ENCODE results near the gene AKAP8. TPM values are rescaled to one million over a fixed set of nuclear protein-coding genes. Genes with fewer than 3 reads are reported as not detected.

AKAP8 gene
- total and polyA plus RNA-seq, 9 of the 15 experiments (the other 6 are each of a cell fraction or from before 2014, with no cell fraction given), result 3.4 to 56.5 (median 15.0) TPM

DNA sequence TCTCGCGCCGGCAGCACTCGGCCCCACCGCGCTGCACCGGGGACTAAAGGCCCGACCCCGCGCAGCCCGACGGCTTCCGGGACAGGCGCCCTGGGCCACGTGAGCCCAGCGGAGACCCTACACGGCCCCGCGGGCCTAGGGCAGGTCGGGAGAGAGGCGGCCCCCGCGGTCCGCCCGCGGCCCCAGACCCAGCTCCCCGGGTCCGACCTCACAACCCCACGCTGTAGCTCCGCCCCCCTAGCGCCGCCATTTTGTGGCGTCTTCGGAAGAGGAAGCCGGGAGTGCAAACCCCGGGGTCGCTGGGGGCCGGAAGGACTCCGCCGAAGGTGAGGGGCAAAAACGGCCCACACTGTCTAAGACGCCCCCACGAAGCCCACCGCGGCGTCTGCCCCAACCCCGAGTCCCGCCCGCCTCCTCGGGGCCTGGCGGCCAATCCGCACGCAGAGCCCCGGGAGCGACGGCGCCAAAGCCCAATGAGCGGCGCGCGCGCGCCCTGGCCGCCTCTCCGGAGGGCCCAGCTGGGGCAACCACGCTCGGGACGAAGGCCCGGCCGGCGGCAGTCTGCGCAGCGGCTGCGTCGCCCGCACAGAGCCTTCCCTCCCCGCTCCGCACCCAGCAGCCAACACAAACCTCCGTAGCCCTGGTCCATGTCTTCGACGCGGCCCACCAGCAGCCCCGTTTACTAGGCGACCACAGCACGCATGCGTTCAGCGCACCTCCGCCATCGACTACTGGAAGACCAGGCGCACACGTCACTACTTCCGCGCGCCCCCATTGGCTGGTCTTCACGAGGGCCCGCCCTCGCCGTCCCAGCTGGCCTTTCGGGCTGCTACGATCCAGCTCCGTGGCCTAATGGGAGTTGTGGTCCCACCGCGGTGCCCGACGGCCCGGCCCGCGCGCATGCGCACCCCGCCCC, at the start of gene AKAP8 (continued):
- no peak for TF ChIP-seq ZNF384 (IDR thresholded peaks at IDR 0.05; ENCODE audit: low read depth, low read length)
- no peak for TF ChIP-seq ZNF696 (CRISPR knock-in tag; conservative IDR thresholded peaks at IDR 0.05)
- TF ChIP-seq, protein P1, sequence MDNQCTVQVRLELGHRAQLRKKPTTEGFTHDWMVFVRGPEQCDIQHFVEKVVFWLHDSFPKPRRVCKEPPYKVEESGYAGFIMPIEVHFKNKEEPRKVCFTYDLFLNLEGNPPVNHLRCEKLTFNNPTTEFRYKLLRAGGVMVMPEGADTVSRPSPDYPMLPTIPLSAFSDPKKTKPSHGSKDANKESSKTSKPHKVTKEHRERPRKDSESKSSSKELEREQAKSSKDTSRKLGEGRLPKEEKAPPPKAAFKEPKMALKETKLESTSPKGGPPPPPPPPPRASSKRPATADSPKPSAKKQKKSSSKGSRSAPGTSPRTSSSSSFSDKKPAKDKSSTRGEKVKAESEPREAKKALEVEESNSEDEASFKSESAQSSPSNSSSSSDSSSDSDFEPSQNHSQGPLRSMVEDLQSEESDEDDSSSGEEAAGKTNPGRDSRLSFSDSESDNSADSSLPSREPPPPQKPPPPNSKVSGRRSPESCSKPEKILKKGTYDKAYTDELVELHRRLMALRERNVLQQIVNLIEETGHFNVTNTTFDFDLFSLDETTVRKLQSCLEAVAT (IDR thresholded peaks at IDR 0.05), result no peak
- TF ChIP-seq, protein P2, sequence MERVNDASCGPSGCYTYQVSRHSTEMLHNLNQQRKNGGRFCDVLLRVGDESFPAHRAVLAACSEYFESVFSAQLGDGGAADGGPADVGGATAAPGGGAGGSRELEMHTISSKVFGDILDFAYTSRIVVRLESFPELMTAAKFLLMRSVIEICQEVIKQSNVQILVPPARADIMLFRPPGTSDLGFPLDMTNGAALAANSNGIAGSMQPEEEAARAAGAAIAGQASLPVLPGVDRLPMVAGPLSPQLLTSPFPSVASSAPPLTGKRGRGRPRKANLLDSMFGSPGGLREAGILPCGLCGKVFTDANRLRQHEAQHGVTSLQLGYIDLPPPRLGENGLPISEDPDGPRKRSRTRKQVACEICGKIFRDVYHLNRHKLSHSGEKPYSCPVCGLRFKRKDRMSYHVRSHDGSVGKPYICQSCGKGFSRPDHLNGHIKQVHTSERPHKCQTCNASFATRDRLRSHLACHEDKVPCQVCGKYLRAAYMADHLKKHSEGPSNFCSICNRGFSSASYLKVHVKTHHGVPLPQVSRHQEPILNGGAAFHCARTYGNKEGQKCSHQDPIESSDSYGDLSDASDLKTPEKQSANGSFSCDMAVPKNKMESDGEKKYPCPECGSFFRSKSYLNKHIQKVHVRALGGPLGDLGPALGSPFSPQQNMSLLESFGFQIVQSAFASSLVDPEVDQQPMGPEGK (CRISPR knock-in tag; IDR thresholded peaks at IDR 0.05; ENCODE audit: borderline replicate concordance), result no peak
- TF ChIP-seq, protein P3, sequence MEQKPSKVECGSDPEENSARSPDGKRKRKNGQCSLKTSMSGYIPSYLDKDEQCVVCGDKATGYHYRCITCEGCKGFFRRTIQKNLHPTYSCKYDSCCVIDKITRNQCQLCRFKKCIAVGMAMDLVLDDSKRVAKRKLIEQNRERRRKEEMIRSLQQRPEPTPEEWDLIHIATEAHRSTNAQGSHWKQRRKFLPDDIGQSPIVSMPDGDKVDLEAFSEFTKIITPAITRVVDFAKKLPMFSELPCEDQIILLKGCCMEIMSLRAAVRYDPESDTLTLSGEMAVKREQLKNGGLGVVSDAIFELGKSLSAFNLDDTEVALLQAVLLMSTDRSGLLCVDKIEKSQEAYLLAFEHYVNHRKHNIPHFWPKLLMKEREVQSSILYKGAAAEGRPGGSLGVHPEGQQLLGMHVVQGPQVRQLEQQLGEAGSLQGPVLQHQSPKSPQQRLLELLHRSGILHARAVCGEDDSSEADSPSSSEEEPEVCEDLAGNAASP (IDR thresholded peaks at IDR 0.05), result no peak
- TF ChIP-seq, protein P4, sequence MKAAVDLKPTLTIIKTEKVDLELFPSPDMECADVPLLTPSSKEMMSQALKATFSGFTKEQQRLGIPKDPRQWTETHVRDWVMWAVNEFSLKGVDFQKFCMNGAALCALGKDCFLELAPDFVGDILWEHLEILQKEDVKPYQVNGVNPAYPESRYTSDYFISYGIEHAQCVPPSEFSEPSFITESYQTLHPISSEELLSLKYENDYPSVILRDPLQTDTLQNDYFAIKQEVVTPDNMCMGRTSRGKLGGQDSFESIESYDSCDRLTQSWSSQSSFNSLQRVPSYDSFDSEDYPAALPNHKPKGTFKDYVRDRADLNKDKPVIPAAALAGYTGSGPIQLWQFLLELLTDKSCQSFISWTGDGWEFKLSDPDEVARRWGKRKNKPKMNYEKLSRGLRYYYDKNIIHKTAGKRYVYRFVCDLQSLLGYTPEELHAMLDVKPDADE (conservative IDR thresholded peaks at IDR 0.05; ENCODE audit: control insufficient read depth, low read depth, low read length), result peak; percentile 59; the same call in 1 of the 2 replicates
- no peak for TF ChIP-seq ZNF23 (CRISPR knock-in tag; IDR thresholded peaks at IDR 0.05)
- TF ChIP-seq, protein P5, sequence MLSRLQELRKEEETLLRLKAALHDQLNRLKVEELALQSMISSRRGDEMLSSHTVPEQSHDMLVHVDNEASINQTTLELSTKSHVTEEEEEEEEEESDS (CRISPR knock-in tag; IDR thresholded peaks at IDR 0.05), result no peak
- peak; percentile 89 for TF ChIP-seq CREB1 (IDR thresholded peaks at IDR 0.05)
- peak; percentile 93 for TF ChIP-seq CREB1 (CRISPR knock-in tag; IDR thresholded peaks at IDR 0.05)
- no peak for TF ChIP-seq ZZZ3 (IDR thresholded peaks at IDR 0.05)
- TF ChIP-seq, protein P6, sequence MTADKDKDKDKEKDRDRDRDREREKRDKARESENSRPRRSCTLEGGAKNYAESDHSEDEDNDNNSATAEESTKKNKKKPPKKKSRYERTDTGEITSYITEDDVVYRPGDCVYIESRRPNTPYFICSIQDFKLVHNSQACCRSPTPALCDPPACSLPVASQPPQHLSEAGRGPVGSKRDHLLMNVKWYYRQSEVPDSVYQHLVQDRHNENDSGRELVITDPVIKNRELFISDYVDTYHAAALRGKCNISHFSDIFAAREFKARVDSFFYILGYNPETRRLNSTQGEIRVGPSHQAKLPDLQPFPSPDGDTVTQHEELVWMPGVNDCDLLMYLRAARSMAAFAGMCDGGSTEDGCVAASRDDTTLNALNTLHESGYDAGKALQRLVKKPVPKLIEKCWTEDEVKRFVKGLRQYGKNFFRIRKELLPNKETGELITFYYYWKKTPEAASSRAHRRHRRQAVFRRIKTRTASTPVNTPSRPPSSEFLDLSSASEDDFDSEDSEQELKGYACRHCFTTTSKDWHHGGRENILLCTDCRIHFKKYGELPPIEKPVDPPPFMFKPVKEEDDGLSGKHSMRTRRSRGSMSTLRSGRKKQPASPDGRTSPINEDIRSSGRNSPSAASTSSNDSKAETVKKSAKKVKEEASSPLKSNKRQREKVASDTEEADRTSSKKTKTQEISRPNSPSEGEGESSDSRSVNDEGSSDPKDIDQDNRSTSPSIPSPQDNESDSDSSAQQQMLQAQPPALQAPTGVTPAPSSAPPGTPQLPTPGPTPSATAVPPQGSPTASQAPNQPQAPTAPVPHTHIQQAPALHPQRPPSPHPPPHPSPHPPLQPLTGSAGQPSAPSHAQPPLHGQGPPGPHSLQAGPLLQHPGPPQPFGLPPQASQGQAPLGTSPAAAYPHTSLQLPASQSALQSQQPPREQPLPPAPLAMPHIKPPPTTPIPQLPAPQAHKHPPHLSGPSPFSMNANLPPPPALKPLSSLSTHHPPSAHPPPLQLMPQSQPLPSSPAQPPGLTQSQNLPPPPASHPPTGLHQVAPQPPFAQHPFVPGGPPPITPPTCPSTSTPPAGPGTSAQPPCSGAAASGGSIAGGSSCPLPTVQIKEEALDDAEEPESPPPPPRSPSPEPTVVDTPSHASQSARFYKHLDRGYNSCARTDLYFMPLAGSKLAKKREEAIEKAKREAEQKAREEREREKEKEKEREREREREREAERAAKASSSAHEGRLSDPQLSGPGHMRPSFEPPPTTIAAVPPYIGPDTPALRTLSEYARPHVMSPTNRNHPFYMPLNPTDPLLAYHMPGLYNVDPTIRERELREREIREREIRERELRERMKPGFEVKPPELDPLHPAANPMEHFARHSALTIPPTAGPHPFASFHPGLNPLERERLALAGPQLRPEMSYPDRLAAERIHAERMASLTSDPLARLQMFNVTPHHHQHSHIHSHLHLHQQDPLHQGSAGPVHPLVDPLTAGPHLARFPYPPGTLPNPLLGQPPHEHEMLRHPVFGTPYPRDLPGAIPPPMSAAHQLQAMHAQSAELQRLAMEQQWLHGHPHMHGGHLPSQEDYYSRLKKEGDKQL (CRISPR knock-in tag; IDR thresholded peaks at IDR 0.05; ENCODE audit: borderline replicate concordance), result 0 out of 2 replicates have a peak, but pooled peaks have one; percentile 27
- TF ChIP-seq NONO (IDR thresholded peaks at IDR 0.05; ENCODE audit: low read depth in 2 of 2, low read length in 1 of 2), result peak; percentile 41 to 71; a peak in 2 of 4 replicates
- no peak for TF ChIP-seq EP300 (IDR thresholded peaks at IDR 0.05; ENCODE audit: low read length)
